Measurements from ENCODE around the gene CHIT1. TPM values are rescaled to one million over a fixed set of nuclear protein-coding genes. Genes with fewer than 3 reads are reported as not detected.
"Not testable (repeated sequence)": the region's sequence is repeated elsewhere in the genome, so short reads cannot be mapped to it uniquely, and the experiment has no call there.

The CHIT1 gene
- total RNA-seq, 4 donors from 2014 or later: 0.67 to 4.1 TPM; not detected in 2

- DNase-seq: no peak
- Histone ChIP-seq H3K4me3 (no peak overlapping the region), H3K36me3 (no peaks in the 10 kb centered on the region), H3K27me3 (no peaks in the 10 kb centered on the region), H3K4me1 (no peaks in the 10 kb centered on the region), H3K27ac (no peak overlapping the region), H3K9me3 (peaks cover 0 to 3% (median 0%) of the 10 kb centered on the region in 4 donors)
- TF ChIP-seq POLR2A (IDR thresholded peaks at IDR 0.05): no peak
- no peak for TF ChIP-seq CTCF (IDR thresholded peaks at IDR 0.05)
Observed at GRCh38 chr1:203252678-203253077, 23.2 kb upstream of the CHIT1 start.

- Histone ChIP-seq H3K27me3 (no peaks in the 10 kb centered on the region), H3K36me3 (no peaks in the 10 kb centered on the region), H3K4me1 (no peaks in the 10 kb centered on the region), H3K9me3 (peaks cover 0 to under 1% (median 0%) of the 10 kb centered on the region in 4 donors), H3K4me3 (no peak overlapping the region), H3K27ac (no peak overlapping the region)
- no peak for TF ChIP-seq POLR2A (IDR thresholded peaks at IDR 0.05)
- no peak for TF ChIP-seq CTCF (IDR thresholded peaks at IDR 0.05)
- DNase-seq: no peak
Observed at GRCh38 chr1:203251466-203251865, 22.0 kb upstream of the CHIT1 start.

GRCh38 chr1:203250911-203251310, 21.4 kb upstream of the CHIT1 start:
- DNase-seq: no peak
- no peaks in the 10 kb centered on the region for H3K27me3 ChIP-seq
- no peaks in the 10 kb centered on the region for H3K4me1 ChIP-seq
- TF ChIP-seq POLR2A (IDR thresholded peaks at IDR 0.05): no peak
- TF ChIP-seq CTCF (IDR thresholded peaks at IDR 0.05): no peak
- H3K27ac ChIP-seq: no peak overlapping the region
- H3K9me3 ChIP-seq: no peaks in the 10 kb centered on the region
- H3K36me3 ChIP-seq: no peaks in the 10 kb centered on the region
- no peak overlapping the region for H3K4me3 ChIP-seq

GRCh38 chr1:203244776-203245175, 15.3 kb upstream of the CHIT1 start:
- H3K4me3 ChIP-seq: no peak overlapping the region

GRCh38 chr1:203241708-203242107, 12.2 kb upstream of the CHIT1 start:
- DNase-seq, H3K27me3 ChIP-seq, H3K27ac ChIP-seq, H3K4me3 ChIP-seq, H3K4me1 ChIP-seq, H3K36me3 ChIP-seq, H3K9me3 ChIP-seq: not testable (repeated sequence)

More at GRCh38 chr1:203244776-203245175, 15.3 kb upstream of the CHIT1 start:
- H3K4me1 ChIP-seq: no peaks in the 10 kb centered on the region
- no peaks in the 10 kb centered on the region for H3K27me3 ChIP-seq
- no peak for DNase-seq
- H3K9me3 ChIP-seq: no peaks in the 10 kb centered on the region
- H3K27ac ChIP-seq: no peak overlapping the region
- H3K36me3 ChIP-seq: no peaks in the 10 kb centered on the region
- TF ChIP-seq POLR2A (IDR thresholded peaks at IDR 0.05) (no peak), CTCF (IDR thresholded peaks at IDR 0.05) (no peak)

GRCh38 chr1:203239526-203240305, 10.2 kb upstream of the CHIT1 start:
- no peak for DNase-seq
- Histone ChIP-seq H3K36me3 (no peaks in the 10 kb centered on the region), H3K9me3 (peaks cover 0 to 5% (median 0%) of the 10 kb centered on the region in 4 donors), H3K27me3 (no peaks in the 10 kb centered on the region), H3K27ac (no peak overlapping the region), H3K4me3 (no peak overlapping the region), H3K4me1 (no peaks in the 10 kb centered on the region)
- no peak for TF ChIP-seq CTCF (IDR thresholded peaks at IDR 0.05)
- TF ChIP-seq POLR2A (IDR thresholded peaks at IDR 0.05): no peak
